ENCODE data around the gene LMO7. TPM values are rescaled to one million over a fixed set of nuclear protein-coding genes. Genes with fewer than 3 reads are reported as not detected.

The LMO7 gene
- total RNA-seq, 1 experiment from 2014 or later = 18.5 TPM

DNA sequence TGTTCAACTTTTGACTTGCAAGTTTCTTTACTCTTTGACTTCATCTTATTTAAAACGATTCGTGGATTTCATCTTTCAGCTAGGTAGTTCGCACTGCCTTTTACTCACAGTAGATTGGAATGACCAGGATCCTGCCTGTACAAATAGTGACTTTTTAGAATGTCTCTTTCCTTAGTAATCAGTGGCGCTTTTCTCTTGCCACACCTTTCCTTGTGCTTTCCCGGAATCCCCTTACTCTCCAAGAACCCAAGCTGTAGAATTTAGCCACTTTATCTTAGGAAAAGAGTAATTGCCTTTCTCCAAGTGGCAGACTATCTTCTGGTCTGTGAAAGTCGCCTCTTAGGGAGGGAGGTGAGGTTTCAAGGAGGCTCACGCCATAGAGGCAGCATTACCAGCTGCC is 123.4 kb downstream of the LMO7 start:
- Mint-ChIP-seq H3K27ac (no peak overlapping the region), H3K9me3 (peaks cover 21% of the 10 kb centered on the region), H3K4me3 (no peak overlapping the region), H3K36me3 (peaks cover 7% of the 10 kb centered on the region), H3K27me3 (ENCODE audit: low read depth) (no peaks in the 10 kb centered on the region), H3K4me1 (peaks cover 12% of the 10 kb centered on the region)
- ATAC-seq (no peak), DNase-seq (ENCODE audit: low spot score) (no peak)
- ChIA-PET POLR2A (no interaction called here), CTCF (no interaction called here)
- TF ChIP-seq NFYB (CRISPR knock-in tag; conservative IDR thresholded peaks at IDR 0.05; ENCODE audit: low read depth) = no peak
- no peak for TF ChIP-seq FOXJ3 (CRISPR knock-in tag; IDR thresholded peaks at IDR 0.05; ENCODE audit: borderline replicate concordance)
- TF ChIP-seq, protein P1, sequence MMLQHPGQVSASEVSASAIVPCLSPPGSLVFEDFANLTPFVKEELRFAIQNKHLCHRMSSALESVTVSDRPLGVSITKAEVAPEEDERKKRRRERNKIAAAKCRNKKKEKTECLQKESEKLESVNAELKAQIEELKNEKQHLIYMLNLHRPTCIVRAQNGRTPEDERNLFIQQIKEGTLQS (CRISPR knock-in tag; conservative IDR thresholded peaks at IDR 0.05) = no peak
- TF ChIP-seq, protein P2, sequence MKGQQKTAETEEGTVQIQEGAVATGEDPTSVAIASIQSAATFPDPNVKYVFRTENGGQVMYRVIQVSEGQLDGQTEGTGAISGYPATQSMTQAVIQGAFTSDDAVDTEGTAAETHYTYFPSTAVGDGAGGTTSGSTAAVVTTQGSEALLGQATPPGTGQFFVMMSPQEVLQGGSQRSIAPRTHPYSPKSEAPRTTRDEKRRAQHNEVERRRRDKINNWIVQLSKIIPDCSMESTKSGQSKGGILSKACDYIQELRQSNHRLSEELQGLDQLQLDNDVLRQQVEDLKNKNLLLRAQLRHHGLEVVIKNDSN (CRISPR knock-in tag; IDR thresholded peaks at IDR 0.05) = no peak
- TF ChIP-seq, protein P3, sequence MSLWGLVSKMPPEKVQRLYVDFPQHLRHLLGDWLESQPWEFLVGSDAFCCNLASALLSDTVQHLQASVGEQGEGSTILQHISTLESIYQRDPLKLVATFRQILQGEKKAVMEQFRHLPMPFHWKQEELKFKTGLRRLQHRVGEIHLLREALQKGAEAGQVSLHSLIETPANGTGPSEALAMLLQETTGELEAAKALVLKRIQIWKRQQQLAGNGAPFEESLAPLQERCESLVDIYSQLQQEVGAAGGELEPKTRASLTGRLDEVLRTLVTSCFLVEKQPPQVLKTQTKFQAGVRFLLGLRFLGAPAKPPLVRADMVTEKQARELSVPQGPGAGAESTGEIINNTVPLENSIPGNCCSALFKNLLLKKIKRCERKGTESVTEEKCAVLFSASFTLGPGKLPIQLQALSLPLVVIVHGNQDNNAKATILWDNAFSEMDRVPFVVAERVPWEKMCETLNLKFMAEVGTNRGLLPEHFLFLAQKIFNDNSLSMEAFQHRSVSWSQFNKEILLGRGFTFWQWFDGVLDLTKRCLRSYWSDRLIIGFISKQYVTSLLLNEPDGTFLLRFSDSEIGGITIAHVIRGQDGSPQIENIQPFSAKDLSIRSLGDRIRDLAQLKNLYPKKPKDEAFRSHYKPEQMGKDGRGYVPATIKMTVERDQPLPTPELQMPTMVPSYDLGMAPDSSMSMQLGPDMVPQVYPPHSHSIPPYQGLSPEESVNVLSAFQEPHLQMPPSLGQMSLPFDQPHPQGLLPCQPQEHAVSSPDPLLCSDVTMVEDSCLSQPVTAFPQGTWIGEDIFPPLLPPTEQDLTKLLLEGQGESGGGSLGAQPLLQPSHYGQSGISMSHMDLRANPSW (CRISPR knock-in tag; conservative IDR thresholded peaks at IDR 0.05; ENCODE audit: low read depth) = no peak
- TF ChIP-seq ZNF232 (CRISPR knock-in tag; IDR thresholded peaks at IDR 0.05) = no peak
- TF ChIP-seq ELF4 (CRISPR knock-in tag; IDR thresholded peaks at IDR 0.05; ENCODE audit: low read depth) = no peak
- no peak for TF ChIP-seq ETV6 (CRISPR knock-in tag; IDR thresholded peaks at IDR 0.05)
- TF ChIP-seq FOXK1 (CRISPR knock-in tag; IDR thresholded peaks at IDR 0.05) = no peak
- TF ChIP-seq SMAD4 (CRISPR knock-in tag; IDR thresholded peaks at IDR 0.05) = no peak
- no peak for TF ChIP-seq SMAD3 (CRISPR knock-in tag; IDR thresholded peaks at IDR 0.05; ENCODE audit: borderline replicate concordance)
- no peak for TF ChIP-seq OVOL2 (CRISPR knock-in tag; IDR thresholded peaks at IDR 0.05; ENCODE audit: borderline replicate concordance)
- TF ChIP-seq IRF2 (CRISPR knock-in tag; IDR thresholded peaks at IDR 0.05; ENCODE audit: borderline replicate concordance, low read depth) = no peak
- TF ChIP-seq ZNF219 (CRISPR knock-in tag; IDR thresholded peaks at IDR 0.05; ENCODE audit: borderline replicate concordance) = no peak
- no peak for TF ChIP-seq PRRX2 (CRISPR knock-in tag; IDR thresholded peaks at IDR 0.05)
- TF ChIP-seq, protein P4, sequence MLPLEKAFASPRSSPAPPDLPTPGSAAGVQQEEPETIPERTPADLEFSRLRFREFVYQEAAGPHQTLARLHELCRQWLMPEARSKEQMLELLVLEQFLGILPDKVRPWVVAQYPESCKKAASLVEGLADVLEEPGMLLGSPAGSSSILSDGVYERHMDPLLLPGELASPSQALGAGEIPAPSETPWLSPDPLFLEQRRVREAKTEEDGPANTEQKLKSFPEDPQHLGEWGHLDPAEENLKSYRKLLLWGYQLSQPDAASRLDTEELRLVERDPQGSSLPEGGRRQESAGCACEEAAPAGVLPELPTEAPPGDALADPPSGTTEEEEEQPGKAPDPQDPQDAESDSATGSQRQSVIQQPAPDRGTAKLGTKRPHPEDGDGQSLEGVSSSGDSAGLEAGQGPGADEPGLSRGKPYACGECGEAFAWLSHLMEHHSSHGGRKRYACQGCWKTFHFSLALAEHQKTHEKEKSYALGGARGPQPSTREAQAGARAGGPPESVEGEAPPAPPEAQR (CRISPR knock-in tag; IDR thresholded peaks at IDR 0.05) = no peak
- no peak for TF ChIP-seq ZNF671 (CRISPR knock-in tag; IDR thresholded peaks at IDR 0.05)

DNA sequence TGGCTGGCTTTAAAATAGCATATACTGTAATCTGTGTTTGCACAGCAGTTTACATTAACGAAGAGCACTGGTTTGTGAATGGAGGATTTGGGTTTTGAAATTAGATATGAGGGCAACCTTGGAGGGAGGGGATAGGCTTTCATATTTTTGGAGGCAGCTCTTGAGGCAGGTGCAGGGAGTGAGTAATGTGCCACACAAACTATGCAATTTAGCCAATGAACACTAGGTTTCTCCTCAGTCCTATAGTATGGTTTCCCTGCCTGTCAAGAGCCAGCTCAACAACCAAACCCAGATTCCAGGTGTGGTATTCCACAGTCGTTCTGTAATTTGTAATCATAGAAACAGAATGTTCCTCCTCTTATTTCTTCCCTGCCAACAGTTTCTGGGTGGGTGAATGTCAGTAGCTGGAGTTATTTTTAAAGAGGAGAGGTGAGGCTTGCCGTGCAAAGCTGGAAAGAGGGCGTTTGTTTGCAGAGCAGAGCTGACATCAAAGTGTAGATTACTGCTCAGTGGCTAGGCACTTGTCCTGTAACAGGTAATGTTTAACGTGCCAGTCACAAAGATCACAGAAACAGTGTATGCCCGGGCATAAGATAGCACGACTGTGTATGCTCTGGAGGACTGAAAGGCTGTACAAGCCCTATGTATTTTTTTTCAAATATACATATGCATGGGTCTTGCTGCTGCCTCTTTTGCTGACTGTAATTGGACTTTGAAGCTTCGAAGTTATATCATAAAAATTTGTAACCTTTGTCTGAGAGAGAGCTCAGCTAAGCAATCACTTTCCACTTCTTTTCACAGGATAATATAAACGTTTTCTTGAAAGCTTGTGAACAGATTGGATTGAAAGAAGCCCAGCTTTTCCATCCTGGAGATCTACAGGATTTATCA is 124.2 kb downstream of the LMO7 start:
- Mint-ChIP-seq H3K9me3 (peaks cover 19% of the 10 kb centered on the region), H3K4me1 (peaks cover 11% of the 10 kb centered on the region), H3K27me3 (ENCODE audit: low read depth) (no peaks in the 10 kb centered on the region), H3K4me3 (no peak overlapping the region), H3K36me3 (peaks cover 7% of the 10 kb centered on the region), H3K27ac (peak overlapping the region; percentile 42; the same call in 1 of the 2 replicates)
- TF ChIP-seq GABPB1 (CRISPR knock-in tag; IDR thresholded peaks at IDR 0.05) (peak; percentile 33; the same call in 1 of the 2 replicates), EMX1 (CRISPR knock-in tag; IDR thresholded peaks at IDR 0.05) (no peak)
- POLR2A ChIA-PET = no interaction called here
- ATAC-seq (peak; percentile 67), DNase-seq (ENCODE audit: low spot score) (no peak)
- CTCF ChIA-PET = interaction anchor here (1.3 kb wide), 1 partner anchor 64 kb away, joined by 3 read pairs; no protein-coding TSS in a partner anchor

Data from WTC11 (cell line).